GM12872 (cell line): ENCODE data around the gene BCDIN3D.

Source experiments
- TF ChIP-seq, protein P1 (sequence below): IDR thresholded peaks from 3 replicates; pipeline ENCODE4 v1.5.1; 2011; ENCODE audit warnings: low read depth, mild to moderate bottlenecking, low read length, moderate library complexity; ENCODE audit not compliant: insufficient read depth

The BCDIN3D gene

GRCh38 chr12:49832836-49833421, 10.0 kb downstream of the BCDIN3D start:
- TF ChIP-seq, protein P1, sequence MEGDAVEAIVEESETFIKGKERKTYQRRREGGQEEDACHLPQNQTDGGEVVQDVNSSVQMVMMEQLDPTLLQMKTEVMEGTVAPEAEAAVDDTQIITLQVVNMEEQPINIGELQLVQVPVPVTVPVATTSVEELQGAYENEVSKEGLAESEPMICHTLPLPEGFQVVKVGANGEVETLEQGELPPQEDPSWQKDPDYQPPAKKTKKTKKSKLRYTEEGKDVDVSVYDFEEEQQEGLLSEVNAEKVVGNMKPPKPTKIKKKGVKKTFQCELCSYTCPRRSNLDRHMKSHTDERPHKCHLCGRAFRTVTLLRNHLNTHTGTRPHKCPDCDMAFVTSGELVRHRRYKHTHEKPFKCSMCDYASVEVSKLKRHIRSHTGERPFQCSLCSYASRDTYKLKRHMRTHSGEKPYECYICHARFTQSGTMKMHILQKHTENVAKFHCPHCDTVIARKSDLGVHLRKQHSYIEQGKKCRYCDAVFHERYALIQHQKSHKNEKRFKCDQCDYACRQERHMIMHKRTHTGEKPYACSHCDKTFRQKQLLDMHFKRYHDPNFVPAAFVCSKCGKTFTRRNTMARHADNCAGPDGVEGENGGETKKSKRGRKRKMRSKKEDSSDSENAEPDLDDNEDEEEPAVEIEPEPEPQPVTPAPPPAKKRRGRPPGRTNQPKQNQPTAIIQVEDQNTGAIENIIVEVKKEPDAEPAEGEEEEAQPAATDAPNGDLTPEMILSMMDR, result no peak

- TF ChIP-seq, protein P1, result no peak
These were observed 11.2 kb downstream of the BCDIN3D start for GRCh38 chr12:49831717-49832116.

GRCh38 chr12:49828133-49829091, 14.5 kb downstream of the BCDIN3D start, which contains the start of gene NCKAP5L:
TSS of gene NCKAP5L (minus strand) at chr12:49828413. CDS start at chr12:49804044, 24,369 bp downstream.
- TF ChIP-seq, protein P1, result no peak

DNA sequence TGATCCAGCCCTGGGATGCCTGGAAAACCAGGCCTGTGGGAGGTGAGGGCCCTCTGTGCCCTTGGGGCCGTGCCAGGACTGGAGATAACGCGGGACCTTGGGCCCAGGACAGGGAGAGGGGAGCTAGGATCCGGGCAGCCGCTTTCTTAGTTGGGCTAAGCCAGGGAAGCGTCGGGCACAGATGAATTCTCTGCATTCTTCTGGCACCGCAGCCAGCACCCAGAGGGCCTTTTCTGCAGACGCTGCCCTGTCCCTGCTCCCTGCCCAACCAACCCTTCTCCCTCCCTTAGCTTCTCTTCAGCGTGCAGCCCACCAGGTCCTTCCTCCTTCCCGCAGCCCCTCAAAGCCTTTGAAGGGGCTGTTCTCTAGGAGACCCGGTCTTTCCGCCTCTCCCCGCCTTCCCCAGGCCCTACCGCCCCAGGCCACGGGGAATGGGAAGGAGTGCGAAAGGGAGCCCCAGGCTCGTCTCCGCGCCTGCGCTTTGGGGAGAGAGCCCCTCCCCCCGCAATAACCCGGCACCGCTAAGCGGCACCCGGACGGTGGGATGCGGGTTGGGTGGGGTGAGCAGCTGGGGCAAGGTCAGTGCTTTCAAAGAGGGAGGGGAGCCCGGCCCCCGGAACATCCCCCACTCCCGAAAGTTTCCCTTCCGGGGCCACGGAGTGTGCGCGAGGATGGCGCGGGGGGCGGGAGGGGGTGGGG, 15.4 kb downstream of the BCDIN3D start:
- TF ChIP-seq, protein P1, result no peak

DNA sequence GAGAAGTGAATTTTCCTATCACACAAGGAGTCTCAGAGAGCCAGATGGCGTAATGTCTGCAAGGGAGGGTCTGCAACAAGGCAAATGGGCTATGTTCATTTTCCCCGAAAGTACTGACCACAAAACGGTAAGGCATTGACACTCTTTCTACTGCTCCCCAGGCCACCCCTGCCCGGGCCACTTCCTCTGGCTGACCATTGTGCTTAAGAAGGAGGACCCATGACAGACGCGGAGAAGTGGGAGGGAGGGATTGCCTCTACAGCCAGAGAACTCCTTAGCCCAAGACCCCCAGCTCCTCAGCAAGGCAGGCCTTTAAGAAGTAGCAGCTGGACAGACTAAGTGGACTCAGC, 15.9 kb downstream of the BCDIN3D start:
- TF ChIP-seq, protein P1, result no peak

DNA sequence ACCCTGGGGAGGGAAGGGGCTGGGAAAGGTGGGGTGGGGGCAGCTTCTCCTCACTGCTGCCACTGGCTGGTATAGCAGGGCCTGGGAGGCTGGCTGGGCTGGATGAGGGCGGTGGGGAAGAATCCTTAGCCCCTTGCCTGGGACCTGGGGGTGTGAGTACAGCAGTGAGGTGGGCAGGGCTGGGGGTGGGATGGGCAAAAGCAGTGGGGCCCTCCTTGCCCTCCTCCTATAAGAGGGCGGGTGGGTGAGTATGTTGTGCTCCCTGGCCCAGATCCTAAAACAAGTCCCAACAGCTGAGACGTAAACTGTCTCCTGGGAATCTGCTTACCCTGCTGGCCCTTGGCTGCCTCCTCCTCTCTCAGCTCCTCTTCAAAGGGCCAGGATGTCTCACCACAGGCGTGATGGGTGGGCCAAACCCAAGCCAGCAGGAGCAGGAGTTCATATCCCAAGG, 16.9 kb downstream of the BCDIN3D start:
- TF ChIP-seq, protein P1, result no peak

- TF ChIP-seq, protein P1, result no peak
These were observed 17.4 kb downstream of the BCDIN3D start for GRCh38 chr12:49825360-49825970.
